GM23338 (cell line): ENCODE measurements around the gene TNNT3. TPM values are rescaled to one million over a fixed set of nuclear protein-coding genes. Genes with fewer than 3 reads are reported as not detected.

Source experiments
- ATAC-seq: fragments of 200-7000 bp; cut with Tn5 transposase; 3 replicates; pipeline ENCODE4 v1.9.1; 2020
- DNase-seq: peaks from one replicate; pipeline ENCODE4 v3.0.0-alpha.2; 2015; ENCODE audit warnings: low spot score
- H2AFZ ChIP-seq: fragments of 200-600 bp; sonication (generic); 2 replicates; pipeline ENCODE4 v1.8.0; 2016; ENCODE audit warnings: antibody characterized with exemption, mild to moderate bottlenecking, moderate library complexity
- H3F3A ChIP-seq: fragments of 200-600 bp; sonication (generic); replicated peaks from 2 replicates; pipeline ENCODE4 v1.8.0; 2017; ENCODE audit warnings: antibody characterized with exemption, mixed run types, low read depth
- H3K27ac ChIP-seq: fragments of 200-600 bp; sonication (generic); 2 replicates; pipeline ENCODE4 v1.6.1; 2016; ENCODE audit warnings: low read depth
- H3K27me3 ChIP-seq: fragments of 200-600 bp; sonication (generic); 2 replicates; pipeline ENCODE4 v1.8.0; 2016; ENCODE audit warnings: mild to moderate bottlenecking, mixed run types, moderate library complexity; ENCODE audit not compliant: insufficient read depth
- H3K36me3 ChIP-seq: fragments of 200-600 bp; sonication (generic); 2 replicates; pipeline ENCODE4 v1.8.0; 2016; ENCODE audit warnings: mild to moderate bottlenecking; ENCODE audit not compliant: insufficient read depth
- H3K4me1 ChIP-seq: fragments of 200-600 bp; sonication (generic); 2 replicates; pipeline ENCODE4 v1.8.0; 2016; ENCODE audit warnings: mild to moderate bottlenecking, moderate library complexity; ENCODE audit not compliant: insufficient read depth
- H3K4me2 ChIP-seq: fragments of 200-600 bp; sonication (generic); 2 replicates; pipeline ENCODE4 v1.7.1; 2017; ENCODE audit warnings: mixed run types
- H3K4me3 ChIP-seq: fragments of 200-600 bp; sonication (generic); 2 replicates; pipeline ENCODE4 v1.6.1; 2016; ENCODE audit warnings: mixed run types
- H3K79me2 ChIP-seq: fragments of 200-600 bp; sonication (generic); replicated peaks from 2 replicates; pipeline ENCODE4 v1.8.0; 2017; ENCODE audit warnings: mild to moderate bottlenecking; ENCODE audit not compliant: insufficient read depth
- H3K9me2 ChIP-seq: fragments of 200-600 bp; sonication (generic); 2 replicates; pipeline ENCODE4 v1.8.0; 2017; ENCODE audit not compliant: insufficient read depth
- H4K20me1 ChIP-seq: fragments of 200-600 bp; sonication (generic); replicated peaks from 2 replicates; pipeline ENCODE4 v1.8.0; 2017; ENCODE audit warnings: mild to moderate bottlenecking; ENCODE audit not compliant: insufficient read depth
- H3K27ac Mint-ChIP-seq: 2 replicates; pipeline ENCODE4 v1.8.0; 2020; ENCODE audit warnings: inconsistent platforms, mild to moderate bottlenecking, moderate library complexity, mixed read lengths
- H3K27me3 Mint-ChIP-seq: 3 replicates; pipeline ENCODE4 v1.8.0; 2022; ENCODE audit warnings: low read depth, mild to moderate bottlenecking, moderate library complexity, mixed read lengths, inconsistent platforms; ENCODE audit not compliant: insufficient read depth, poor library complexity
- H3K36me3 Mint-ChIP-seq: 3 replicates; pipeline ENCODE4 v1.8.0; 2021; ENCODE audit warnings: low read depth, mild to moderate bottlenecking, inconsistent platforms, moderate library complexity, mixed read lengths
- H3K4me1 Mint-ChIP-seq: 3 replicates; pipeline ENCODE4 v1.8.0; 2020; ENCODE audit warnings: mild to moderate bottlenecking, inconsistent platforms, mixed read lengths
- H3K4me3 Mint-ChIP-seq: 3 replicates; pipeline ENCODE4 v1.8.0; 2021; ENCODE audit warnings: moderate library complexity, mild to moderate bottlenecking, inconsistent platforms, mixed read lengths
- H3K9me3 Mint-ChIP-seq: 3 replicates; pipeline ENCODE4 v1.8.0; 2020; ENCODE audit warnings: moderate library complexity, mild to moderate bottlenecking, inconsistent platforms, mixed read lengths
- CTCF ChIP-seq, 2 experiments: fragments of 200-600 bp in 1 of 2; sonication (generic) in 1 of 2; conservative IDR thresholded peaks; 2 replicates each; pipeline versions ENCODE4 v1.5.1 to v1.6.1; 2016 to 2017; ENCODE audit warnings: antibody characterized with exemption in 2 of 2, low read depth in 2 of 2, mild to moderate bottlenecking in 2 of 2, moderate library complexity in 1 of 2
- EZH2 ChIP-seq: fragments of 200-600 bp; sonication (generic); IDR thresholded peaks from one replicate; pipeline ENCODE4 v1.8.0; 2017; ENCODE audit warnings: antibody characterized with exemption, mild to moderate bottlenecking, low read depth; ENCODE audit not compliant: unreplicated experiment
- EZH2phosphoT487 ChIP-seq: fragments of 200-600 bp; sonication (generic); IDR thresholded peaks from one replicate; pipeline ENCODE4 v1.8.1; 2018; ENCODE audit warnings: antibody characterized with exemption; ENCODE audit not compliant: unreplicated experiment
- JUNB ChIP-seq: IDR thresholded peaks from one replicate; pipeline ENCODE4 v1.6.1; 2016; ENCODE audit warnings: antibody characterized with exemption; ENCODE audit not compliant: unreplicated experiment
- NANOG ChIP-seq: IDR thresholded peaks from 2 replicates; pipeline ENCODE4 v1.6.1; 2016; ENCODE audit warnings: antibody characterized with exemption, borderline replicate concordance
- POLR2AphosphoS5 ChIP-seq: IDR thresholded peaks from 2 replicates; pipeline ENCODE4 v1.6.1; 2016; ENCODE audit warnings: antibody characterized with exemption, low read depth
- ZNF114 ChIP-seq: fragments of 250-450 bp; sonication (Bioruptor Pico); IDR thresholded peaks from 2 replicates; pipeline ENCODE4 v1.5.0; 2020; ENCODE audit warnings: mild to moderate bottlenecking, moderate library complexity
- ZNF331 ChIP-seq: fragments of 250-450 bp; sonication (Bioruptor Pico); IDR thresholded peaks from 2 replicates; pipeline ENCODE4 v1.5.0; 2020; ENCODE audit warnings: low read depth, mild to moderate bottlenecking, moderate library complexity
- polyA plus RNA-seq: library from polyadenylated mRNA; unstranded; fragments of >200 nt; fragmentation: Nextera tagmentation; extraction: Ambion mirVana; gene quantifications from 2 replicates; pipeline ENCODE4 v1.2.1, GENCODE V29; 2016
- total RNA-seq: library from RNA; depleted of rRNA; stranded (reverse); fragments of >200 nt; shearing (Covaris generic); gene quantifications from 2 replicates; pipeline ENCODE4 v1.2.3, GENCODE V29; 2014
- TF ChIP-seq, protein P1 (sequence below): IDR thresholded peaks from one replicate; pipeline ENCODE4 v1.6.1; 2018; ENCODE audit warnings: antibody characterized with exemption; ENCODE audit not compliant: unreplicated experiment
- TF ChIP-seq, protein P2 (sequence below): fragments of 250-450 bp; sonication (Bioruptor Pico); IDR thresholded peaks from 2 replicates; pipeline ENCODE4 v1.5.0; 2020; ENCODE audit warnings: mild to moderate bottlenecking, moderate library complexity

Gene TNNT3
- total and polyA plus RNA-seq, 2 experiments from 2014 or later = not detected

- H3K4me1 ChIP-seq = no peaks in the 10 kb centered on the region
- H3K27ac ChIP-seq = no peak overlapping the region
- H4K20me1 ChIP-seq = no peaks in the 10 kb centered on the region
- peak; percentile 40; the same call in 1 of the 3 replicates for ATAC-seq
- no peak overlapping the region for H3K4me3 Mint-ChIP-seq
- H3K27ac Mint-ChIP-seq = no peak overlapping the region
- no peak for DNase-seq
- H3K9me2 ChIP-seq = no peaks in the 10 kb centered on the region
- no peak for TF ChIP-seq EZH2
- no peaks in the 10 kb centered on the region for H3F3A ChIP-seq
- H2AFZ ChIP-seq = no peak overlapping the region
- H3K4me3 ChIP-seq = no peak overlapping the region
- H3K4me1 Mint-ChIP-seq = no peaks in the 10 kb centered on the region
- H3K27me3 Mint-ChIP-seq = no peaks in the 10 kb centered on the region
- no peaks in the 10 kb centered on the region for H3K27me3 ChIP-seq
- no peaks in the 10 kb centered on the region for H3K9me3 Mint-ChIP-seq
- no peaks in the 10 kb centered on the region for H3K36me3 Mint-ChIP-seq
- no peaks in the 10 kb centered on the region for H3K36me3 ChIP-seq
- no peak overlapping the region for H3K4me2 ChIP-seq
- H3K79me2 ChIP-seq = no peaks in the 10 kb centered on the region
Measured at GRCh38 chr11:1953489-1954266, 34.2 kb downstream of the TNNT3 start.

DNA sequence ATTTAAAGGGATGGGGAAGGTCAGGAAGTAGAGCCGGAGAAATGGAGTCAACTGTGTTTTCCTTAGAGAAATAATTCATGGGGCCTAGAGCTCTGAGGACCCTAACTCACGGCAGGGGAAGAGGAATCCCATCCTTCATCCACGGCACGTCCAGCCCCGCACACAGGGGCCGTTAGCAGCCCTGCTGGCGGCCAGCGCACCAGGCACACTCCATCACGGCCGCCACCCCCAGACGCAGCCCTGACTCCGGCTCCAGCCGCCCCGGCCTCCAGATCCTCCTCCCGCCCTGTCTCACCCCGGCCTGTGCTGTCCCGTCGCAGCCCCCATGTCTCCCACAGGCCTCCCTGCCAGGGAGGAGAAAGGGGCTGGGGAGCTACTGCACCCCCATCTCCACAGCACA lies 38.9 kb downstream of the TNNT3 start:
- H3K27me3 ChIP-seq = no peaks in the 10 kb centered on the region
- H3K9me2 ChIP-seq = no peaks in the 10 kb centered on the region
- no peak overlapping the region for H3K4me3 ChIP-seq
- Mint-ChIP-seq H3K27me3 (no peaks in the 10 kb centered on the region), H3K4me1 (no peaks in the 10 kb centered on the region), H3K4me3 (no peak overlapping the region), H3K27ac (no peak overlapping the region), H3K36me3 (no peaks in the 10 kb centered on the region), H3K9me3 (no peaks in the 10 kb centered on the region)
- H3K79me2 ChIP-seq = no peaks in the 10 kb centered on the region
- ATAC-seq = no peak
- H3K4me1 ChIP-seq = no peaks in the 10 kb centered on the region
- no peak overlapping the region for H2AFZ ChIP-seq
- no peaks in the 10 kb centered on the region for H3F3A ChIP-seq
- DNase-seq = no peak
- no peak overlapping the region for H3K4me2 ChIP-seq
- H3K36me3 ChIP-seq = no peaks in the 10 kb centered on the region
- no peak overlapping the region for H3K27ac ChIP-seq
- no peaks in the 10 kb centered on the region for H4K20me1 ChIP-seq
- TF ChIP-seq ZNF114 (CRISPR knock-in tag) = no peak
- no peak for TF ChIP-seq ZNF331 (CRISPR knock-in tag)
- TF ChIP-seq, protein P1, sequence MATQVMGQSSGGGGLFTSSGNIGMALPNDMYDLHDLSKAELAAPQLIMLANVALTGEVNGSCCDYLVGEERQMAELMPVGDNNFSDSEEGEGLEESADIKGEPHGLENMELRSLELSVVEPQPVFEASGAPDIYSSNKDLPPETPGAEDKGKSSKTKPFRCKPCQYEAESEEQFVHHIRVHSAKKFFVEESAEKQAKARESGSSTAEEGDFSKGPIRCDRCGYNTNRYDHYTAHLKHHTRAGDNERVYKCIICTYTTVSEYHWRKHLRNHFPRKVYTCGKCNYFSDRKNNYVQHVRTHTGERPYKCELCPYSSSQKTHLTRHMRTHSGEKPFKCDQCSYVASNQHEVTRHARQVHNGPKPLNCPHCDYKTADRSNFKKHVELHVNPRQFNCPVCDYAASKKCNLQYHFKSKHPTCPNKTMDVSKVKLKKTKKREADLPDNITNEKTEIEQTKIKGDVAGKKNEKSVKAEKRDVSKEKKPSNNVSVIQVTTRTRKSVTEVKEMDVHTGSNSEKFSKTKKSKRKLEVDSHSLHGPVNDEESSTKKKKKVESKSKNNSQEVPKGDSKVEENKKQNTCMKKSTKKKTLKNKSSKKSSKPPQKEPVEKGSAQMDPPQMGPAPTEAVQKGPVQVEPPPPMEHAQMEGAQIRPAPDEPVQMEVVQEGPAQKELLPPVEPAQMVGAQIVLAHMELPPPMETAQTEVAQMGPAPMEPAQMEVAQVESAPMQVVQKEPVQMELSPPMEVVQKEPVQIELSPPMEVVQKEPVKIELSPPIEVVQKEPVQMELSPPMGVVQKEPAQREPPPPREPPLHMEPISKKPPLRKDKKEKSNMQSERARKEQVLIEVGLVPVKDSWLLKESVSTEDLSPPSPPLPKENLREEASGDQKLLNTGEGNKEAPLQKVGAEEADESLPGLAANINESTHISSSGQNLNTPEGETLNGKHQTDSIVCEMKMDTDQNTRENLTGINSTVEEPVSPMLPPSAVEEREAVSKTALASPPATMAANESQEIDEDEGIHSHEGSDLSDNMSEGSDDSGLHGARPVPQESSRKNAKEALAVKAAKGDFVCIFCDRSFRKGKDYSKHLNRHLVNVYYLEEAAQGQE = no peak
- TF ChIP-seq POLR2AphosphoS5 = no peak
- no peak for TF ChIP-seq NANOG
- TF ChIP-seq JUNB = no peak
- TF ChIP-seq, protein P2, sequence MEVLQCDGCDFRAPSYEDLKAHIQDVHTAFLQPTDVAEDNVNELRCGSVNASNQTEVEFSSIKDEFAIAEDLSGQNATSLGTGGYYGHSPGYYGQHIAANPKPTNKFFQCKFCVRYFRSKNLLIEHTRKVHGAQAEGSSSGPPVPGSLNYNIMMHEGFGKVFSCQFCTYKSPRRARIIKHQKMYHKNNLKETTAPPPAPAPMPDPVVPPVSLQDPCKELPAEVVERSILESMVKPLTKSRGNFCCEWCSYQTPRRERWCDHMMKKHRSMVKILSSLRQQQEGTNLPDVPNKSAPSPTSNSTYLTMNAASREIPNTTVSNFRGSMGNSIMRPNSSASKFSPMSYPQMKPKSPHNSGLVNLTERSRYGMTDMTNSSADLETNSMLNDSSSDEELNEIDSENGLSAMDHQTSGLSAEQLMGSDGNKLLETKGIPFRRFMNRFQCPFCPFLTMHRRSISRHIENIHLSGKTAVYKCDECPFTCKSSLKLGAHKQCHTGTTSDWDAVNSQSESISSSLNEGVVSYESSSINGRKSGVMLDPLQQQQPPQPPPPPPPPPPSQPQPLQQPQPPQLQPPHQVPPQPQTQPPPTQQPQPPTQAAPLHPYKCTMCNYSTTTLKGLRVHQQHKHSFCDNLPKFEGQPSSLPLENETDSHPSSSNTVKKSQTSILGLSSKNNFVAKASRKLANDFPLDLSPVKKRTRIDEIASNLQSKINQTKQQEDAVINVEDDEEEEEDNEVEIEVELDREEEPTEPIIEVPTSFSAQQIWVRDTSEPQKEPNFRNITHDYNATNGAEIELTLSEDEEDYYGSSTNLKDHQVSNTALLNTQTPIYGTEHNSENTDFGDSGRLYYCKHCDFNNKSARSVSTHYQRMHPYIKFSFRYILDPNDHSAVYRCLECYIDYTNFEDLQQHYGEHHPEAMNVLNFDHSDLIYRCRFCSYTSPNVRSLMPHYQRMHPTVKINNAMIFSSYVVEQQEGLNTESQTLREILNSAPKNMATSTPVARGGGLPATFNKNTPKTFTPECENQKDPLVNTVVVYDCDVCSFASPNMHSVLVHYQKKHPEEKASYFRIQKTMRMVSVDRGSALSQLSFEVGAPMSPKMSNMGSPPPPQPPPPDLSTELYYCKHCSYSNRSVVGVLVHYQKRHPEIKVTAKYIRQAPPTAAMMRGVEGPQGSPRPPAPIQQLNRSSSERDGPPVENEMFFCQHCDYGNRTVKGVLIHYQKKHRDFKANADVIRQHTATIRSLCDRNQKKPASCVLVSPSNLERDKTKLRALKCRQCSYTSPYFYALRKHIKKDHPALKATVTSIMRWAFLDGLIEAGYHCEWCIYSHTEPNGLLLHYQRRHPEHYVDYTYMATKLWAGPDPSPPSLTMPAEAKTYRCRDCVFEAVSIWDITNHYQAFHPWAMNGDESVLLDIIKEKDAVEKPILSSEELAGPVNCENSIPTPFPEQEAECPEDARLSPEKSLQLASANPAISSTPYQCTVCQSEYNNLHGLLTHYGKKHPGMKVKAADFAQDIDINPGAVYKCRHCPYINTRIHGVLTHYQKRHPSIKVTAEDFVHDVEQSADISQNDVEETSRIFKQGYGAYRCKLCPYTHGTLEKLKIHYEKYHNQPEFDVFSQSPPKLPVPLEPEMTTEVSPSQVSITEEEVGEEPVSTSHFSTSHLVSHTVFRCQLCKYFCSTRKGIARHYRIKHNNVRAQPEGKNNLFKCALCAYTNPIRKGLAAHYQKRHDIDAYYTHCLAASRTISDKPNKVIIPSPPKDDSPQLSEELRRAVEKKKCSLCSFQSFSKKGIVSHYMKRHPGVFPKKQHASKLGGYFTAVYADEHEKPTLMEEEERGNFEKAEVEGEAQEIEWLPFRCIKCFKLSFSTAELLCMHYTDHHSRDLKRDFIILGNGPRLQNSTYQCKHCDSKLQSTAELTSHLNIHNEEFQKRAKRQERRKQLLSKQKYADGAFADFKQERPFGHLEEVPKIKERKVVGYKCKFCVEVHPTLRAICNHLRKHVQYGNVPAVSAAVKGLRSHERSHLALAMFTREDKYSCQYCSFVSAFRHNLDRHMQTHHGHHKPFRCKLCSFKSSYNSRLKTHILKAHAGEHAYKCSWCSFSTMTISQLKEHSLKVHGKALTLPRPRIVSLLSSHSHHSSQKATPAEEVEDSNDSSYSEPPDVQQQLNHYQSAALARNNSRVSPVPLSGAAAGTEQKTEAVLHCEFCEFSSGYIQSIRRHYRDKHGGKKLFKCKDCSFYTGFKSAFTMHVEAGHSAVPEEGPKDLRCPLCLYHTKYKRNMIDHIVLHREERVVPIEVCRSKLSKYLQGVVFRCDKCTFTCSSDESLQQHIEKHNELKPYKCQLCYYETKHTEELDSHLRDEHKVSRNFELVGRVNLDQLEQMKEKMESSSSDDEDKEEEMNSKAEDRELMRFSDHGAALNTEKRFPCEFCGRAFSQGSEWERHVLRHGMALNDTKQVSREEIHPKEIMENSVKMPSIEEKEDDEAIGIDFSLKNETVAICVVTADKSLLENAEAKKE = no peak
- no peak for TF ChIP-seq CTCF (conservative IDR thresholded peaks at IDR 0.05; ENCODE audit: low read depth in 2 of 2)
- TF ChIP-seq EZH2 = no peak
- no peak for TF ChIP-seq EZH2phosphoT487
